DND-41 (cell line): ENCODE measurements around the gene EXOC4.

ENCODE experiments used
- ATAC-seq: fragments of 200-7000 bp; cut with Tn5 transposase; 3 replicates; pipeline ENCODE4 v1.9.1; 2021; ENCODE audit warnings: low read depth; ENCODE audit not compliant: insufficient read depth
- DNase-seq: peaks from one replicate; pipeline ENCODE4 v3.0.0-alpha.2; 2020
- H2AFZ ChIP-seq: 2 replicates; pipeline ENCODE4 v1.6.0; 2012; ENCODE audit warnings: low read depth, low read length
- H3K27ac ChIP-seq: 2 replicates; pipeline ENCODE4 v1.5.1; 2012; ENCODE audit warnings: low read length, inconsistent platforms
- H3K27me3 ChIP-seq: fragments of 200-600 bp; sonication (generic); 2 replicates; pipeline ENCODE4 v1.6.0; 2012; ENCODE audit warnings: low read length, mild to moderate bottlenecking, inconsistent platforms; ENCODE audit not compliant: insufficient read depth, poor library complexity
- H3K36me3 ChIP-seq: 2 replicates; pipeline ENCODE4 v1.5.1; 2012; ENCODE audit warnings: low read length, inconsistent platforms; ENCODE audit not compliant: insufficient read depth
- H3K4me1 ChIP-seq: 2 replicates; pipeline ENCODE4 v1.5.1; 2012; ENCODE audit warnings: mild to moderate bottlenecking, low read length; ENCODE audit not compliant: insufficient read depth
- H3K4me2 ChIP-seq: 2 replicates; pipeline ENCODE4 v1.6.0; 2012; ENCODE audit warnings: mild to moderate bottlenecking, moderate library complexity, low read length, inconsistent platforms; ENCODE audit not compliant: insufficient read depth
- H3K4me3 ChIP-seq, 2 experiments: fragments of 200-600 bp in 1 of 2; shearing (Covaris generic) in 1 of 2; 2 replicates each; pipeline ENCODE4 v1.5.1; 2012 to 2016; ENCODE audit warnings: inconsistent platforms in 2 of 2, low read length in 2 of 2, mild to moderate bottlenecking in 2 of 2, low read depth in 1 of 2, moderate library complexity in 1 of 2
- H3K79me2 ChIP-seq: 2 replicates; pipeline ENCODE4 v1.6.0; 2012; ENCODE audit warnings: low read length, inconsistent platforms; ENCODE audit not compliant: insufficient read depth
- H3K9ac ChIP-seq: 2 replicates; pipeline ENCODE4 v1.6.0; 2012; ENCODE audit warnings: low read depth, mild to moderate bottlenecking, inconsistent platforms, low read length, moderate library complexity
- H3K9me3 ChIP-seq: 2 replicates; pipeline ENCODE4 v1.5.1; 2012; ENCODE audit warnings: low read length, moderate library complexity, mild to moderate bottlenecking, inconsistent platforms; ENCODE audit not compliant: insufficient read depth, severe bottlenecking
- H4K20me1 ChIP-seq: 2 replicates; pipeline ENCODE4 v1.6.0; 2012; ENCODE audit warnings: low read length; ENCODE audit not compliant: insufficient read depth
- CTCF ChIP-seq: IDR thresholded peaks from 2 replicates; pipeline ENCODE4 v1.5.1; 2012; ENCODE audit warnings: borderline replicate concordance, low read length, moderate library complexity, mild to moderate bottlenecking; ENCODE audit not compliant: poor library complexity, severe bottlenecking; ENCODE audit errors: extremely low read depth
- EZH2 ChIP-seq: IDR thresholded peaks from 3 replicates; pipeline ENCODE4 v1.6.1; 2012; ENCODE audit warnings: borderline replicate concordance, low read depth, mild to moderate bottlenecking, moderate library complexity, low read length, inconsistent platforms; ENCODE audit not compliant: severe bottlenecking

The EXOC4 gene

GRCh38 chr7:134018306-134018705 lies 765.4 kb downstream of the EXOC4 start:
- no peaks in the 10 kb centered on the region for H3K27me3 ChIP-seq
- no peaks in the 10 kb centered on the region for H3K79me2 ChIP-seq
- TF ChIP-seq EZH2 (no peak), CTCF (no peak)
- no peak overlapping the region for H3K27ac ChIP-seq
- H3K36me3 ChIP-seq = no peaks in the 10 kb centered on the region
- no peaks in the 10 kb centered on the region for H4K20me1 ChIP-seq
- DNase-seq = no peak
- no peak overlapping the region for H2AFZ ChIP-seq
- H3K4me1 ChIP-seq = no peaks in the 10 kb centered on the region
- no peaks in the 10 kb centered on the region for H3K9me3 ChIP-seq
- no peak overlapping the region for H3K4me3 ChIP-seq
- H3K4me2 ChIP-seq = no peak overlapping the region
- no peak overlapping the region for H3K9ac ChIP-seq
- no peak for ATAC-seq

- H4K20me1 ChIP-seq = no peaks in the 10 kb centered on the region
- no peaks in the 10 kb centered on the region for H3K36me3 ChIP-seq
- H3K4me3 ChIP-seq = no peak overlapping the region
- no peaks in the 10 kb centered on the region for H3K9me3 ChIP-seq
- H3K4me2 ChIP-seq = no peak overlapping the region
- no peaks in the 10 kb centered on the region for H3K27me3 ChIP-seq
- no peak overlapping the region for H2AFZ ChIP-seq
- DNase-seq = no peak
- no peak overlapping the region for H3K9ac ChIP-seq
- H3K4me1 ChIP-seq = no peaks in the 10 kb centered on the region
- no peaks in the 10 kb centered on the region for H3K79me2 ChIP-seq
- no peak overlapping the region for H3K27ac ChIP-seq
- ATAC-seq = no peak
- no peak for TF ChIP-seq CTCF
- TF ChIP-seq EZH2 = no peak
Measured at GRCh38 chr7:134019251-134019650, 766.4 kb downstream of the EXOC4 start.

- H4K20me1 ChIP-seq = no peaks in the 10 kb centered on the region
- no peaks in the 10 kb centered on the region for H3K36me3 ChIP-seq
- H3K27me3 ChIP-seq = no peaks in the 10 kb centered on the region
- H3K9ac ChIP-seq = no peak overlapping the region
- no peaks in the 10 kb centered on the region for H3K4me1 ChIP-seq
- H2AFZ ChIP-seq = no peak overlapping the region
- TF ChIP-seq CTCF (no peak), EZH2 (no peak)
- H3K9me3 ChIP-seq = no peaks in the 10 kb centered on the region
- DNase-seq (no peak), ATAC-seq (no peak)
- H3K79me2 ChIP-seq = no peaks in the 10 kb centered on the region
- no peak overlapping the region for H3K27ac ChIP-seq
- H3K4me2 ChIP-seq = no peak overlapping the region
- no peak overlapping the region for H3K4me3 ChIP-seq
Measured at GRCh38 chr7:134021836-134022235, 769.0 kb downstream of the EXOC4 start.
